GM19328 (cell line): ENCODE measurements around the gene GJD2.

Source experiments
- ATAC-seq: cut with Tn5 transposase; IDR thresholded peaks from one replicate; pipeline ENCODE4 v1.9.1; 2021; ENCODE audit warnings: mild to moderate bottlenecking, moderate library complexity; ENCODE audit not compliant: unreplicated experiment

Gene GJD2

DNA sequence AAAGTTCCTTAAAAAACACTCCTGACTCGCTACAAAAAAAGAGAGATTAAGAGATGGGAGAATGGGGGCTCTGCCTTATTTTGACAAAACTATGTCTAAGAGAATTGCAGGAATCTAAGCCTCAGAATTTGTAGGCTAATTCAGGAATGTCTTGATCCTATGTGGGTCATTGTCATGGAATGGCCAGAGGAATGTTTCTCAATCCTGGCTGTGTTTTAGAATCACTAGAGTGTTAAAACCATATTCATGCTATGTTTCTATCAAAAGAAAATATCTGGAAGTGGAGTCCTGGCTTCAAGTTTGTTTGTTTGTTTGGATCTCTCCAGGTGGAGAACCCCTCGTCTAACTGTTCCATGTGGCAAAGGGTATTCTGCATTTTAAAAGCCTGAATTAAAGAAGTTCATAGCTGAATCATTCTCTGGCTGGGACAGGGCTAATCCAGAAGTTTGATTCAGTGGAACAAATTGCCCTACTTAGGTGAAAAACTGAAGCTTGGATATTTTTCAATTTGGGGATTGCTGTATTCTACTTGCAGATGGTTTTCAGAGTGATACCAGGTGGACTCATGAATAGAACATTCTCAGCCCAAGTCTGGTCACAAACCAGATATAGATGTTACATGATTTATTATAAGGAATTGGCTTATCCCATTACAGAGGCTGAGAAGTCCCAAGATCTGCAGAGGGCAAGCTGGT lies 28.2 kb downstream of the GJD2 start:
- no peak for ATAC-seq

DNA sequence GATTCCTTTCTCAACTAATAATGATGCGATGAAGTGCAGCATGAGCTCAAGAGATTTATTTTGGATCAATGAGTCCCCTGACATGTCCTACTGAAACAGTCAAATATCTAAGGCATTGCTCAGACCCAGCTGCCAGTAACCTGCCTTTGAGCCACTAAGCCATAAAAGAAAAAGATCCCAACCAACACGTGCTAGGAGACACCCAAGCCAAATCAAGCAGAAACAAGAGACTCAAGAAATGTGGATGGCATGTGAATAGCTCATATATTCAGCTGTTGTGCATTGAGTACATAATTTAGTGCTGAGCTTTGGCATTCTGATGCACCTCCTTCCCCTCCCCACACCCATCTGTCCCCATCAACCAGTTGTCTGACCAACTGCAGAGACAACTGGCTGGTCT lies 29.2 kb downstream of the GJD2 start:
- no peak for ATAC-seq

DNA sequence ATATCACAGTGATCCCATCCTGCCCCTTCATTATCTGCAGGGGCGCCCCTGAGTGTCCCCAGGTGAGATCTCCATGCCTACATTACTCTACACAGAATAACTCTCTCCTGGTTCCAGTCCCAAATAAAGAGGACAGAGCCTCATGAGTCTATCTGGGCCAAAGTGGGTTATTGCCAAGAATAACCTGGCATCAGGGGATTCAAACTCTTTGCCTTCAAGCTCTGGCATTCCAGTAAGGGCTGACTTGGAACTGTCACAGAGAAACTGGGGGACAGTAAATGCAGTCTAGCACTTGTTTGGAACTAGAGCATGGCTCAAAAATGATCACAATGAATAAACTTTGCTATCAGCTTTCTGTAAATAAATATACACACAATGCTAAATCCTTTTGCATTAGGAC lies 30.3 kb downstream of the GJD2 start:
- ATAC-seq = no peak

DNA sequence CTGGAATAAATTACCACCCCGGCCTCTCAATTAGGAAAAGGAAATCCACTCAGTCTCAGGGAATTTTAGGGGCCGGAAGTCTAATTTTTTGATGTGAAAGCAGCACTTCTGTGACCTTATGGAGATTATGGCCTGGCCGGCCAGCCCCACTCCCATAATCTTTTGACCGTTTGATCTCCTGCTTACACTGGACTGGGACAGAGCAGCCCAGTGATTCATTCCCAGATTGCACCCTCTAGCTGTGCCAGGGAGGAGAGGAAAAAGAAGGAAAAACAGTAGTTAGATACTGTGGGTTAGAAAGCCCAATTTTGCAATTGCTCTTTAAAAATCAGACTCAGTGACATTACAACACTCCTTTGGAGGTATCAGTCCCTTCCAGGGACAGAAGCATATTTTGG lies 32.4 kb downstream of the GJD2 start:
- ATAC-seq = no peak

DNA sequence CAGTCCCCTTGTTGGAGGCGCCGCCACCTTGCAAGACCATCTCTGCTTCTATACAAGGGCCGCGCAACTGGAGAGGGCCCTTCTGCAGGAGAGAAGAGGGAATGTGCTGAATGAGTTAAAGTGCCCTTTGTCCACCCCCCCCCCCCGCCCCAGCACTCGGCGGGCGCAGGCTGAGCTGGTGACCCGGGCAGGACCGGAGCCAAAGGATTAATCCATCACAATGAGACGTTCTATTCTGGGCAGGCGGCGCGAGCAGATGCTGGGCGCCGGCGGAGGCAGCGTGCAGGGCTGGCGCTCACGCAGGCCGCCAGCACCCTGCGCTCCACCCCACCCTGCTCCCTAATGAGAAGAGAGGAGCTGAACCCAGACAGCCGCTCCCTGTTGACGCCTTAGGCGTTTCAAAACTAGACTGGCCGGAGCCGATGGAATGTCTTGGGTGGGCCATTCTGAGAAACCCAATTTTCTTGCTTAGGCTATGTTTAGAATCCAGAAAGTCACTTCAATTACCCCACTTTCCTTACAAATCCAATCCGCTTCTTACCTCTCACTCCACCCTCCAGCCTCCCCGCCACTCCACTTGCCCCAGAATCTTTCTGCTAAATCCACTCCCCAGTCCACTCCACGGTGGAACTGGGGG lies 32.9 kb downstream of the GJD2 start:
- no peak for ATAC-seq

DNA sequence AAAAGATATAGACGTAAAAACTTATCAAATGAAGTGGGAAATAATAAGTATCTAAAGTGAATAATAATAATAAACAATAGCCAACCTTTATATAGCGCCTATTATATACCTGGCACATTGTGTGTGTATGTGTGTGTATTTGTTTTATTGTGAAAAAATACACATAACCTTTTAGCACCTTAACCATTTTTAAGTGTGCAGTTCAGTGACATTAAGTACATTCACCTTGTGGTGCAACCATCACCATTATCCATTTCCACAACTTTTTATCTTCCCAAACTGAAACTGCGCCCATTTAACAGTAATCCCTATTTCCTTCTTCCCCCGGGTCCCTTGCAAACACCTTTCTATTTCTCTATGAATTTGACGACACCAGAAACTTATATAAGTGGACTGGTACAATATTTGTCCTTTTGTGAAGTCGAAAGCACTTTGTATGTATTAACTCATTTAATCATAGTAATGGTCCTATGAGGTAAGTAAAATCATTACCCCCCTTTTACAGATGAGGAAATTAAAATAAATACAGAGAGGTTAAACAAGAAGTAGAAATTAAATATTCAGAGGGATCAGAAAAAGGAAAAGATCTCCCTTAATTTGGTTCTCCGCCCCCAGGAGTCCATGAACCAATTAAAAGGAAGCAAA lies 33.5 kb downstream of the GJD2 start:
- no peak for ATAC-seq

DNA sequence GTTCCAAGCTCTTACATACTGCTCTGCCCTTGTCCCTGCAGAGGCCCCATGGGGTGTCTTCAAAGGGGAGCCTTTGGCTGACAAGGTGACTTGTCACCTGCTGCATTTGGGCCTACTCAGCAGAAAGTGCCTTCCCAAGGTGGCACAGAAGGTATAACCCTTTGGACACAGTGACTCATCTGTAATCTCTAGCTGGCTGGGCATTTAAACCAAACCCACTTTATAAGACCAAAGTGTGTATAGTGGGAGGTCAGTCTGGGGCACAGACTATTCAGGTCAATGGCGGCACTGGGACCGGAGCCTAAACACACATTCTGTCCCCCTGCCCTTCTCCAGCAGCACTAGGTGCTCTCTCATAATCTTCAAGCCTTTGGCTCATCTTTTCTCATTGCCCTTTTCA lies 35.1 kb downstream of the GJD2 start:
- ATAC-seq = no peak

DNA sequence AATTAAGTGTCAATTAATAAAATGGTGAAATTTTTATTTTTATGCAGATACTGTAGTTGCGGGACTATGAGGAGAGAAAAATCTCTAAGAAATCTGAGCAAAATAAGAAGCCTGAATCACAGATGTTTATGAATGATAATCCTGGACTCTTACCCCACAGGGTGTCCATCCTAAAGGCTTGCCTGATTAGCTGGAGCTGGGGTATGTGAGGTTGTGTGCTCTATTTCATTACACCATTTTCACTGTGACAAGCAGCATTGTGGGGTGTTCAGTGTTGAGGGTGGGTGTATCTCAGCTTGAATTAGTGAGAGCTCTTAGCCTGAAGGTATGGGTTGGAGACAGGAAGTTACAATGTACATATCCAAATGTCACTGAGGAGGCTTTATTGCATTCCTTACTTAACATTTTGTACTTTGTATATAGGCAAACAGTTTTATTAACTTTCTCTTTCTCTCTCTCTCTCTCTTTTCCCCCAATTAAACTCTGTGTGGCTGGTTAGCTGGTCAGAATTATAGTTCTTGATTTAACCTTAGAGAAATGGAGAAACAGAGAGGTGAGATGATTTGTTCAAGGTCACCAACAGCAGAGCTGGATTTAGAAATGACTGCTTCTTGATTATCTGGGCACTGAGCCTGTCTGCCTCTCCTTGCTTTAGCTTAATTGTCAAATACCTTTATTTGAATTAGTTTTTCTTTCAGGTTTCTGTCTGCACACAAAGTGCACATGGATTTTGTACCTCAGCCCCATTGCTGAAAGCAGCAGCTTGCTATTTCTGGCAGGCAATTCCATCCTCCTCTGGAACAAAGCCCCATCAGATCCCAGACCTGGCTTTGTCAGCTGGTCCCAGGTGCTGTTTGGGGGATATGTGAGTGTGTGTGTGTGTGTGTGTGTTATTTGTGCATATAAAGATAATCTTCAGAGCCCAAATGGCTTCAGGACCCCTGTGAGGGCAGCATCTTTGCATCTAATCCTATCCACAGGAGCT lies 35.8 kb downstream of the GJD2 start:
- ATAC-seq = no peak

DNA sequence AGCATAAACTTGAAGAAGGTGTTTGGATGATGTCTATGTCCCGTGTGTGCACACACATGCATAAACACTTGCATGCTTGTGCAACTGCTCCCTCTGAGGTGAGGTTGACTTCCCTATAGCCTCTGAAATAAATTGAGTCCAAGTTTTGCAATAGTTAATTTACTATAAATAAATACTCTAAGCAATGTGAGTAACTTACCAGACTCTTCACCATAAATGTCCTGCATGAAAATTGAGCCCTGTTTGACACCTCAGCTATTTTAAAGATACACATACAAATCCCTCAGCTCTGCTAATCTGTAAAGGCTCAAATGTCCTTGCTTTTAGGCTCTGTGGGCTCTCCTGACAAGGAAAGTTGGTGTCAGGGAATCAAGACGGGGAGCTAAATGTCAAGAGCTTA lies 37.1 kb downstream of the GJD2 start:
- ATAC-seq = no peak

DNA sequence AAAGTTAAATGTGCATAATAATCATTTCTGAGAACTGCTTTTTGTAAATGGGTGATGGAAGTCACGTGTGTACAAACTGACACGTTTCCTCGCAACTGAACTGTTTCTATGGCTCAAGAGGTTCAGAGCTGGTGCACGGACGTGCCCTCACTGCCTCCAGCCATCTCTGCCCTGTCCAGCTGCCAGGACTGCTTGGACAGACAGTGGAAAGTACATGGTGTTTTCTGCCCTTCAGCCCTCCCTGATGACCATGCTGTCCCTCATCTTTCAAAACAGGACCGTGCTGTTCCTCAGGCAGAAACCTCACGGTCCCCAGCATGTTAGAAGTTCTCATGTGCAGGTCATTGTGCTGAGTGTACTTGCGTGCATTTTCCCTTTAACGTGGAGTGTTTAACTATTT lies 38.7 kb downstream of the GJD2 start:
- ATAC-seq = no peak

DNA sequence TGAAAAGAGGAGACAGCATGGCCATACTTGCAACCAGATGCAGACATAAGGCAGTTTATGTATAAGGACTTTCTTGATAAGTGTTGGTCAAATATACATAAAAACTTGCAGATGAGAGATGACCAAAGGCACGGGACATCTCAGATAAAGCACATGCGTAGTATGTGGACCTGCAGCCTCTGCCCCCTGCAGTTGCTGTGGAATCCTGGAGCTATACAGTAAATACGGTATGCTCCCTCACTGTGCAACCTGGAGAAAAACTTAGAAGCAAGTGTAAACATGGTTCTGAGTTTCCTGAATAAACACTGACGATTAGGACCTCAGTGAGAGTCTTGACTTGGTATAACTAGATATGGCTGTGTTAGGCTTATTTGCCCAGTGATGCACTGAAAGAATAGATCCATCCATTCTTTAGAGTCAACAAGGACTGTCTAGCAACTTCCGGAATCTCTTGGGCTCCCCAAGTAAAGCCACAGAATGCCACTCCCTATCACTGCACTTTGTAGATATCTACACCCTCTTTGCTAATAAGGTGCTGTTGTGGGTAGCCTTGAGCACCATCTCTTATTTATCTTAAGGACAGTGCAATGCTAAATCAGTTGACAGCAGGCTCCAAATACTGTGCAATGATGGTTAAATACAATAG lies 40.2 kb downstream of the GJD2 start:
- no peak for ATAC-seq

DNA sequence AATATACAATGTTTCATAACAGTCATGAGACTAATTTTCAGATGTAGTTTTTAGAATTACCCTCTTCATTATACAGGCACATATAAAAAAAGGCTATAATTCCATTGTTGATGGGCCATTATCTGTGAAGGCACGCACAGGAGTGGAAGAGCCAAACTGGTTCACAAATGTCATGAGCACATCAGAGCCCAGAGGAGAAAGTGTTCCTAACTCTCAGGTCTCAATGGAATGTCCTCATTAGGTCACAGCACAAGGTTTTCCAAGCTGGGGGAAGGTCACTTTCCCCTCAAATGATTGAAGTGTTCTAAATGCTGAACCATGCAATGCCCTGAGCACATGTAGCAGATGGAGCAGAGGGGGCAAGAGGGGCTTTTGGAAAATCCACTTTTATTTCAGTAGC lies 41.2 kb downstream of the GJD2 start:
- ATAC-seq = no peak

DNA sequence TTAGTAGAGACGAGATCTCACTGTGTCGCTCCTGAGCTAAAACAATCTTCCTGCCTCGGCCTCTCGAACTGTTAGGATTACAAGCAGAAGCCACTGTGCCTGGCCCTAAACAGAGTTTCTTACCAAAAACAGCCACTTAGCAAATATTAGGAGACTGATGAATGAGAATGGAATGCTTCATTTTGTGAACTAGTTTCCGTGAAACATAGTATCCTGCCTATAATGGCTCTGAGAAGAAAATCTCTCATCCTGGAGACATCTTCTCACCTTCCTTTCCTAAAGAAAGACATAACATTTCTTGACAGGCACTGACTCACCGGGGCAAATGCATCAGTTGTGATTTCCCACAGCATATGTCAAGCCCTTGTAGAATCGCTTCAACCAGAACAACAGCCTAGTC lies 44.9 kb downstream of the GJD2 start:
- no peak for ATAC-seq

DNA sequence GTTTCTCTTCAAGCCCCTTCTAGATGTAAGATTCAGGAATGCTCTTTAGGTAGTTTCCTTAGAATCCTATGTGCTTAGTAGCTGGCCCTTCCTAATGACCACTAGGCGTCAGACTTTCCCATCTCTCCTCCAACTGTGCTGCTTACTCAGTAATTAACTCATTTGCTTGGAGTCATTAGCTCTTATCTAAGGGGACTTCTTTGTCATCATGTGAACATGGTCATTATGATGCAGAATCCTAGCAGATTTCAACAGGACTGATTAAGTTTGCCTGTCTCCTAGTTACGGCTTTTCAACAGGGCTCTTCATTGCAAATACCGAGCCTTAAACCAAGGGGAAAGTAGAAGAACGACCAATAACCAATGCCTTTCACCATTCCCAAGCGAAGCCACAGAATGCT lies 46.4 kb downstream of the GJD2 start:
- ATAC-seq = no peak

DNA sequence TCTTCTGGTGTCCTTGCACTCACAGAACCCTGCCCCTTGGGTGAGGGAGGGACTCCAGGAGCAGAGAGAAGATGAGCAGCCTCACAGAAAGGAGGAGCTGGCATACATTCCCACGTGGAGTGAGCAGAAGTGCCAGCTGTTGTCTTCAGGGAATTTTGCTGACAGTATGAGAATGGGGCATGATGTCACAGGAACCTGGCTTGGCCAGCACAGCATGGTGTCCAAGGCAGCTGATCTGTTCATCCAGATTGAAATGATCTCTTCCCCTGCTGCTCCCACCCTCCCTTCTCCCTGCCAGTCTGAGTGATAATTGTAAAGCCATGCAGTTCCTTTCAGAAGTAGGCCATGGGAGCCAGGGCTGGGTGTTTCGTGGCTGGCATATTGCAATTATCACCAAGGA lies 53.3 kb downstream of the GJD2 start:
- no peak for ATAC-seq
